Measurements from ENCODE around the gene GPR146. TPM values are rescaled to one million over a fixed set of nuclear protein-coding genes. Genes with fewer than 3 reads are reported as not detected.

Gene GPR146
- polyA plus RNA-seq, 1 experiment = 0.69 TPM

DNA sequence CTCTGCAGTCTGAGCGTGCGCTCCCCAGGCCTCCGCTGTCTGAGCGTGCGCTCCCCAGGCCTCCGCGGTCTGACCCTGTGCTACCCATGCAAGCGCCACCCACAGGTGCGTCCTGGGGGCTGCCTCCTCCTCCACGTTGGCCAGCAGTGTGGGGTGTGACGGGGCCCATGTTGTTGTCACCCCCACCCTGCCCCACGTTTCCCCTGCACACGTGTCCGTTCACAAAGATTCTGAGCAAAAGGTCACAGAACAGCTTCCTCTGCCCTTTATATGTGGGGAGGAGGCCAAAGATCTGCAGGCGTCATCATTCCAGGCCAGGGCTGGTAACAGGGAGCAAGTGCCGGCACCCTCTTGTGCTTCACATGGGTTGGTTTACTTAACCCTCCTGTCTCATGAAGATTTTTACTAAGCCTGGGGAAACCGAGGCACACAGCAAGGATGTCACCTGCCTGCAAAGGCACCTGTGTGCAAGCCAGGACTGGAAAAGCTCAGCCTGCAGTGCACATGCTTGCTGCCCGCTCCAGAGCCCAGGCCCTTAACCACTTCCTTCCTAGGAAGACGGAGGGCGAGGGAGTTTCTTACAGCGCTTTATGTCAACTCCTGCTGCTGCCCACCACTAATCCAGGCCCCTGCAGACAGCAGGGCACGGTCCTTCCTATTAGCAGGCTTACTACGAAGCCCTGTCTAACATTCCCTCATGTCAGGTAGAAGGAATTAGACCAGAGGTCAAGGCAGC is 4.8 kb downstream of the GPR146 start:
- H3K9me3 ChIP-seq (ENCODE audit: control insufficient read depth, insufficient read depth, low read length) = no peaks in the 10 kb centered on the region; the same call in 1 of the 2 replicates
- H3K27ac ChIP-seq (ENCODE audit: low read depth, low read length) = no peak overlapping the region
- CTCF ChIA-PET = no interaction called here
- H3K4me3 ChIP-seq (ENCODE audit: low read depth, low read length) = no peak overlapping the region
- TF ChIP-seq, protein P1, sequence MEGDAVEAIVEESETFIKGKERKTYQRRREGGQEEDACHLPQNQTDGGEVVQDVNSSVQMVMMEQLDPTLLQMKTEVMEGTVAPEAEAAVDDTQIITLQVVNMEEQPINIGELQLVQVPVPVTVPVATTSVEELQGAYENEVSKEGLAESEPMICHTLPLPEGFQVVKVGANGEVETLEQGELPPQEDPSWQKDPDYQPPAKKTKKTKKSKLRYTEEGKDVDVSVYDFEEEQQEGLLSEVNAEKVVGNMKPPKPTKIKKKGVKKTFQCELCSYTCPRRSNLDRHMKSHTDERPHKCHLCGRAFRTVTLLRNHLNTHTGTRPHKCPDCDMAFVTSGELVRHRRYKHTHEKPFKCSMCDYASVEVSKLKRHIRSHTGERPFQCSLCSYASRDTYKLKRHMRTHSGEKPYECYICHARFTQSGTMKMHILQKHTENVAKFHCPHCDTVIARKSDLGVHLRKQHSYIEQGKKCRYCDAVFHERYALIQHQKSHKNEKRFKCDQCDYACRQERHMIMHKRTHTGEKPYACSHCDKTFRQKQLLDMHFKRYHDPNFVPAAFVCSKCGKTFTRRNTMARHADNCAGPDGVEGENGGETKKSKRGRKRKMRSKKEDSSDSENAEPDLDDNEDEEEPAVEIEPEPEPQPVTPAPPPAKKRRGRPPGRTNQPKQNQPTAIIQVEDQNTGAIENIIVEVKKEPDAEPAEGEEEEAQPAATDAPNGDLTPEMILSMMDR (IDR thresholded peaks at IDR 0.05; ENCODE audit: low read depth, low read length) = no peak
- DNase-seq (ENCODE audit: low read depth, low spot score) = no peak
- no peaks in the 10 kb centered on the region for H3K27me3 ChIP-seq (ENCODE audit: control insufficient read depth, insufficient read depth, low read length)
- POLR2A ChIA-PET = no interaction called here

DNA sequence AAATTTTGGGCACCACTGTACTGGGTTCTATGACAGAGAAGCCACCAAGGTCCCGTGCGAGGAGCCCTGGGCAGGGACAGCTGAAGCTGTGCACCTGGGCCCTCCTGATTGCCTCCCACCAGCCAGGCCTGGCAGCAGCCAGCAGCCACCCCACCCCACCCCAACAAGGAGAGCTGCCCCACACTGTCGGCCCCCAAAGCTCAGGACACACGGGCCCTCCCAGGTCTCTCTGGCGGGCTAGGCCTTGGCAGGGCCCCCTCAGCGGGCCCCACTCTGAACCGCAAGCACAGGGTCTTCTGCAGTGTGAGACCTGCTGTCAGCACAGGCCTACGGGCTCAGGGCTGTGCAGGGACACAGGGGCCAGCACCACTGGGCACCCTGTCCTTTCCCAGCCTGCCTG is 5.5 kb downstream of the GPR146 start:
- ChIA-PET CTCF (no interaction called here), POLR2A (no interaction called here)
- Histone ChIP-seq H3K4me3 (ENCODE audit: low read depth, low read length) (no peak overlapping the region), H3K9me3 (ENCODE audit: control insufficient read depth, insufficient read depth, low read length) (no peaks in the 10 kb centered on the region; the same call in 1 of the 2 replicates), H3K27me3 (ENCODE audit: control insufficient read depth, insufficient read depth, low read length) (no peaks in the 10 kb centered on the region), H3K27ac (ENCODE audit: low read depth, low read length) (no peak overlapping the region)
- TF ChIP-seq, protein P1 (IDR thresholded peaks at IDR 0.05; ENCODE audit: low read depth, low read length) = no peak
- no peak for DNase-seq (ENCODE audit: low read depth, low spot score)

DNA sequence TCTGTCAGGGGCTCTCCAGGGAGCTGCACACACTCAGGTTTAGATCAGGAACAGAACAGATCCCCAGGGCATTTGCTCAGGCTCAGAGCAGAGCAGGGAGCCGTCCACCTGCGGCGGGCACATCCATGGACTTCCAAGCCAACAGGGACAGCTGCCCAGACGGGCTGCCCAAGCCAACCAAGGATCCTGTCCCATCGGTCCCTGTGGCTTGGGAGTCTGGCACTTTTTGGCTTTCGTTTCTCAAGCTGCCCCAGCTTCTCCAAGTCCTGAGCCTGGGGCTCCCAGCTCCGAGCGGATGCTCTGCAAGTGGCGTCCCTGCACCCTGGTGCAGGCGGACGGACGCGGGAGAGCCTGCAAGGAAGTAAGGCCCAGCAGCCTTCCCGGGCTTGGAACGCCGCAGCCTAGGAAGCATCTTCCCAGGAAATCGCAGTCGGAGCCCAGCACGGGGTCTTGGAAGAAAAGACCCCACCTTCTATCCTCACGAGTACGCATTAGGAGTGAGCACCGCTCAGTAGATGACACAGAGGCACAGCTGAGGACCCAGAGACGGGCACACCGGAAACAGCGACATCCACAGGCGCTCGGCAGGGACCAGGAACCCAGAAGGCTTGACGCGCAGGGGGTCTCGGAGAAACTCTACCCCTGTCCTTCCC is 6.0 kb downstream of the GPR146 start:
- CTCF ChIA-PET = no interaction called here
- Histone ChIP-seq H3K9me3 (ENCODE audit: control insufficient read depth, insufficient read depth, low read length) (no peaks in the 10 kb centered on the region; the same call in 1 of the 2 replicates), H3K4me3 (ENCODE audit: low read depth, low read length) (no peak overlapping the region), H3K27me3 (ENCODE audit: control insufficient read depth, insufficient read depth, low read length) (no peaks in the 10 kb centered on the region), H3K27ac (ENCODE audit: low read depth, low read length) (no peak overlapping the region)
- TF ChIP-seq, protein P1 (IDR thresholded peaks at IDR 0.05; ENCODE audit: low read depth, low read length) = no peak
- no peak for DNase-seq (ENCODE audit: low read depth, low spot score)
- POLR2A ChIA-PET = no interaction called here

DNA sequence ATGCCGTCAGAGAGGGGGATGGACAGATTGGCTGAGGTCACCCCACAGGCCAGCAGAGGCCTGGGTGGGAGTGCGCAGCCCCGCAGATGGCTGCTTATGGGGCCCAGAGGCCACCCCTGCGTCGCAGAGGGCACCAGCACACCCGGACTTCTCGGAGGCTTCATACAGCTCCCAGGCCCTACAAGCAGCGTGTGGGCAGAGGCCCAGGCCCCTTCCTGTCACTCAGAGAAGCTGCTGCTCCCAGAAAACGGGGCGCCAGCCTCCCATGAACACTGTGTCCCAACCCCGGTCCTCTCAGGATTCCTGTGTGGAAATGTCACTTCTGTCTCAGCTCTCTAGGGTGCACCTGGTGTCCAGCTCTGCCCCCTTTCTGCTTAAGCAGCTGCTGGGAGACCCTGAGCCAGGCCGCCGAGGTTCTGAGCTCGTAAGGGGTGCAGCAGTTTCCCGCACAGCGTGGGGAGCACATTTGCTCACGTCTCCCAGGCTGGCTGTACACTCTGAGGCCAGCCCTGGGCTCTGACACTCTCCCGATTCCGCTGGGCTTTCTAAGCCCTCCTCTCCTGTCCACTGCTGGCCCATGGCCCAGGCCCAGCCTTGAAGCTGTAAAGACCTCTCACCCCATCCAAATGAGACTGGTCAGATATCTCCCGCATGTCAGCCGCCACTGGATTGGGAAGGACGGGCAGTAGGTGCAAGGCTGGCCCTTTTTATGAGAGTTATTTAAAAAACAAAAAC is 6.8 kb downstream of the GPR146 start:
- Histone ChIP-seq H3K4me3 (ENCODE audit: low read depth, low read length) (no peak overlapping the region), H3K27ac (ENCODE audit: low read depth, low read length) (no peak overlapping the region), H3K9me3 (ENCODE audit: control insufficient read depth, insufficient read depth, low read length) (no peaks in the 10 kb centered on the region; the same call in 1 of the 2 replicates), H3K27me3 (ENCODE audit: control insufficient read depth, insufficient read depth, low read length) (no peaks in the 10 kb centered on the region)
- ChIA-PET CTCF (interaction anchor here (2.0 kb wide), 1 partner anchor 15 kb away, joined by 12 read pairs; no protein-coding TSS in a partner anchor), POLR2A (no interaction called here)
- no peak for DNase-seq (ENCODE audit: low read depth, low spot score)
- TF ChIP-seq, protein P1 (IDR thresholded peaks at IDR 0.05; ENCODE audit: low read depth, low read length) = no peak
